ENCODE measurements around the gene MARS2.
"Not testable (repeated sequence)": the region's sequence is repeated elsewhere in the genome, so short reads cannot be mapped to it uniquely, and the experiment has no call there.

MARS2 gene

GRCh38 chr2:197705121-197705911 lies at the start of gene MARS2:
MARS2 (plus strand) TSS chr2:197705369; CDS start chr2:197705406, 37 bp downstream.
- peak; percentile 78 for DNase-seq

- DNase-seq, result no peak
These were observed 47.6 kb upstream of the MARS2 start for GRCh38 chr2:197657562-197657961.

- DNase-seq, result no peak
These were observed 43.5 kb upstream of the MARS2 start for GRCh38 chr2:197661626-197662025.

- DNase-seq, result no peak
These were observed 38.9 kb upstream of the MARS2 start for GRCh38 chr2:197666277-197666676.

- no peak for DNase-seq
These were observed 36.9 kb upstream of the MARS2 start for GRCh38 chr2:197668296-197668695.

GRCh38 chr2:197669077-197669476 lies 36.1 kb upstream of the MARS2 start:
- no peak for DNase-seq

GRCh38 chr2:197672371-197672893 lies 32.7 kb upstream of the MARS2 start:
- no peak for DNase-seq

GRCh38 chr2:197673106-197673505 lies 32.1 kb upstream of the MARS2 start:
- DNase-seq, result no peak

- DNase-seq, result no peak
These were observed 31.6 kb upstream of the MARS2 start for GRCh38 chr2:197673606-197674005.

GRCh38 chr2:197674060-197674459 lies 31.1 kb upstream of the MARS2 start:
- DNase-seq, result no peak

GRCh38 chr2:197674591-197674990 lies 30.6 kb upstream of the MARS2 start:
- no peak for DNase-seq

- DNase-seq, result no peak
These were observed 29.9 kb upstream of the MARS2 start, which contains the start of gene RFTN2 for GRCh38 chr2:197675246-197675645. RFTN2 (minus strand) TSS chr2:197675587; CDS start chr2:197675458, 129 bp downstream.

GRCh38 chr2:197675711-197676188 lies 29.4 kb upstream of the MARS2 start:
- DNase-seq, result no peak

- no peak for DNase-seq
These were observed 28.1 kb upstream of the MARS2 start for GRCh38 chr2:197677056-197677455.

GRCh38 chr2:197677483-197677882 lies 27.7 kb upstream of the MARS2 start:
- DNase-seq, result no peak

- DNase-seq, result not testable (repeated sequence)
These were observed 10.0 kb upstream of the MARS2 start for GRCh38 chr2:197695206-197695605.

GRCh38 chr2:197695971-197696370 lies 9.2 kb upstream of the MARS2 start:
- DNase-seq, result not testable (repeated sequence)

GRCh38 chr2:197696571-197696970 lies 8.6 kb upstream of the MARS2 start:
- not testable (repeated sequence) for DNase-seq

GRCh38 chr2:197699724-197700123 lies 5.4 kb upstream of the MARS2 start:
- not testable (repeated sequence) for DNase-seq

GRCh38 chr2:197700960-197701359 lies 4.2 kb upstream of the MARS2 start:
- DNase-seq, result no peak

GRCh38 chr2:197704434-197705120 lies 592 bp upstream of the MARS2 start:
- DNase-seq, result no peak

GRCh38 chr2:197705912-197706838 lies 1.0 kb downstream of the MARS2 start:
- no peak for DNase-seq

GRCh38 chr2:197706839-197707207 lies 1.7 kb downstream of the MARS2 start:
- DNase-seq, result no peak

Data from NCI-H446 treated with DMSO at 0.1 percent for 48 hours (cell line).